ENCODE results near the gene MAGIX. TPM values are rescaled to one million over a fixed set of nuclear protein-coding genes. Genes with fewer than 3 reads are reported as not detected.
A peak's percentile ranks its signal among the peaks of the same experiment; 100 is the strongest.

The MAGIX gene
- total RNA-seq, 1 experiment from 2014 or later, result 0.53 TPM

- Histone ChIP-seq H3K9me3 (replicated peaks) (no peaks in the 10 kb centered on the region), H3K4me1 (no peaks in the 10 kb centered on the region), H3K27me3 (no peaks in the 10 kb centered on the region), H3K36me3 (no peaks in the 10 kb centered on the region), H3K27ac (peak within 1 kb of the TSS; percentile 17; the same call in 1 of the 2 replicates), H3K4me3 (peak within 1 kb of the TSS; percentile 65)
- peak; percentile 65 to 70 for DNase-seq
These were observed 23.8 kb downstream of the MAGIX start, which contains the start of gene PRICKLE3 for GRCh38 chrX:49186125-49187027. Gene PRICKLE3 (minus strand): TSS chrX:49186373. CDS start chrX:49186297, 76 bp downstream.

GRCh38 chrX:49187028-49187394, 24.5 kb downstream of the MAGIX start:
- H3K36me3 ChIP-seq, result no peaks in the 10 kb centered on the region
- H3K27ac ChIP-seq, result no peak overlapping the region
- no peak for DNase-seq
- H3K4me1 ChIP-seq, result no peaks in the 10 kb centered on the region
- H3K9me3 ChIP-seq (replicated peaks), result no peaks in the 10 kb centered on the region
- H3K27me3 ChIP-seq, result no peaks in the 10 kb centered on the region
- no peak overlapping the region for H3K4me3 ChIP-seq

GRCh38 chrX:49187526-49187925, 25.0 kb downstream of the MAGIX start:
- no peaks in the 10 kb centered on the region for H3K27me3 ChIP-seq
- no peaks in the 10 kb centered on the region for H3K9me3 ChIP-seq (replicated peaks)
- no peak overlapping the region for H3K27ac ChIP-seq
- no peaks in the 10 kb centered on the region for H3K36me3 ChIP-seq
- no peak for DNase-seq
- no peak overlapping the region for H3K4me3 ChIP-seq
- no peaks in the 10 kb centered on the region for H3K4me1 ChIP-seq

GRCh38 chrX:49188468-49189076, 26.0 kb downstream of the MAGIX start:
- DNase-seq, result no peak
- Histone ChIP-seq H3K4me3 (no peak overlapping the region), H3K4me1 (no peaks in the 10 kb centered on the region), H3K27me3 (no peaks in the 10 kb centered on the region), H3K36me3 (no peaks in the 10 kb centered on the region), H3K27ac (no peak overlapping the region), H3K9me3 (replicated peaks) (no peaks in the 10 kb centered on the region)

- Histone ChIP-seq H3K4me3 (no peak overlapping the region), H3K4me1 (no peaks in the 10 kb centered on the region), H3K27me3 (no peaks in the 10 kb centered on the region), H3K27ac (no peak overlapping the region), H3K9me3 (replicated peaks) (no peaks in the 10 kb centered on the region), H3K36me3 (no peaks in the 10 kb centered on the region)
- no peak for DNase-seq
These were observed 27.0 kb downstream of the MAGIX start for GRCh38 chrX:49189606-49190005.

GRCh38 chrX:49190821-49191573, 28.4 kb downstream of the MAGIX start:
- Histone ChIP-seq H3K27ac (peak overlapping the region; percentile 27; the same call in 1 of the 2 replicates), H3K27me3 (no peaks in the 10 kb centered on the region)

GRCh38 chrX:49191574-49192011, 29.0 kb downstream of the MAGIX start:
- peak in 1 of 2 experiments; percentile 18 for DNase-seq
- Histone ChIP-seq H3K4me3 (peak overlapping the region; percentile 74), H3K27me3 (no peaks in the 10 kb centered on the region), H3K4me1 (no peaks in the 10 kb centered on the region), H3K9me3 (replicated peaks) (no peaks in the 10 kb centered on the region), H3K27ac (peak overlapping the region; percentile 27; the same call in 1 of the 2 replicates), H3K36me3 (no peaks in the 10 kb centered on the region)

More at GRCh38 chrX:49190821-49191573, 28.4 kb downstream of the MAGIX start:
- no peaks in the 10 kb centered on the region for H3K36me3 ChIP-seq
- peak overlapping the region; percentile 74 for H3K4me3 ChIP-seq
- no peaks in the 10 kb centered on the region for H3K4me1 ChIP-seq
- peak; percentile 91 to 94 for DNase-seq
- no peaks in the 10 kb centered on the region for H3K9me3 ChIP-seq (replicated peaks)

- no peaks in the 10 kb centered on the region for H3K36me3 ChIP-seq
- H3K27me3 ChIP-seq, result no peaks in the 10 kb centered on the region
- peak in 1 of 2 experiments; percentile 24 for DNase-seq
- H3K4me1 ChIP-seq, result no peaks in the 10 kb centered on the region
- no peak overlapping the region for H3K4me3 ChIP-seq
- no peaks in the 10 kb centered on the region for H3K9me3 ChIP-seq (replicated peaks)
- H3K27ac ChIP-seq, result no peak overlapping the region
These were observed 30.3 kb downstream of the MAGIX start for GRCh38 chrX:49192722-49193328.

- no peak for DNase-seq
- no peaks in the 10 kb centered on the region for H3K4me1 ChIP-seq
- H3K9me3 ChIP-seq (replicated peaks), result no peaks in the 10 kb centered on the region
- no peaks in the 10 kb centered on the region for H3K27me3 ChIP-seq
- H3K36me3 ChIP-seq, result no peaks in the 10 kb centered on the region
- no peak overlapping the region for H3K27ac ChIP-seq
- H3K4me3 ChIP-seq, result no peak overlapping the region
These were observed 31.0 kb downstream of the MAGIX start for GRCh38 chrX:49193542-49193964.

- H3K4me3 ChIP-seq, result no peak overlapping the region
- H3K27ac ChIP-seq, result no peak overlapping the region
- no peaks in the 10 kb centered on the region for H3K36me3 ChIP-seq
- no peaks in the 10 kb centered on the region for H3K4me1 ChIP-seq
- DNase-seq, result no peak
- no peaks in the 10 kb centered on the region for H3K27me3 ChIP-seq
- no peaks in the 10 kb centered on the region for H3K9me3 ChIP-seq (replicated peaks)
These were observed 35.1 kb downstream of the MAGIX start for GRCh38 chrX:49197543-49198087.

- Histone ChIP-seq H3K36me3 (no peaks in the 10 kb centered on the region), H3K27ac (no peak overlapping the region), H3K9me3 (replicated peaks) (no peaks in the 10 kb centered on the region), H3K4me1 (no peaks in the 10 kb centered on the region), H3K4me3 (no peak overlapping the region), H3K27me3 (no peaks in the 10 kb centered on the region)
- no peak for DNase-seq
These were observed 36.2 kb downstream of the MAGIX start for GRCh38 chrX:49198540-49199314.

- Histone ChIP-seq H3K36me3 (no peaks in the 10 kb centered on the region), H3K4me1 (no peaks in the 10 kb centered on the region), H3K27me3 (no peaks in the 10 kb centered on the region), H3K4me3 (no peak overlapping the region), H3K27ac (no peak overlapping the region), H3K9me3 (replicated peaks) (no peaks in the 10 kb centered on the region)
- no peak for DNase-seq
These were observed 36.7 kb downstream of the MAGIX start for GRCh38 chrX:49199315-49199595.

- Histone ChIP-seq H3K27ac (no peak within 1 kb of the TSS), H3K4me3 (peak within 1 kb of the TSS; percentile 43), H3K4me1 (no peaks in the 10 kb centered on the region), H3K27me3 (no peaks in the 10 kb centered on the region), H3K9me3 (replicated peaks) (no peaks in the 10 kb centered on the region), H3K36me3 (no peaks in the 10 kb centered on the region)
- DNase-seq, result peak; percentile 83
These were observed 37.6 kb downstream of the MAGIX start, which contains the start of gene SYP for GRCh38 chrX:49199906-49200771. Gene SYP (minus strand): TSS chrX:49200193. CDS start chrX:49200186, 7 bp downstream.
